HCEC 1CT (cell line): ENCODE results near the gene ARID2.
A peak's percentile ranks its signal among the peaks of the same experiment; 100 is the strongest.

Experiments used
- DNase-seq: peaks from one replicate; pipeline ENCODE4 v3.0.0-alpha.2; 2017

The ARID2 gene, protein sequence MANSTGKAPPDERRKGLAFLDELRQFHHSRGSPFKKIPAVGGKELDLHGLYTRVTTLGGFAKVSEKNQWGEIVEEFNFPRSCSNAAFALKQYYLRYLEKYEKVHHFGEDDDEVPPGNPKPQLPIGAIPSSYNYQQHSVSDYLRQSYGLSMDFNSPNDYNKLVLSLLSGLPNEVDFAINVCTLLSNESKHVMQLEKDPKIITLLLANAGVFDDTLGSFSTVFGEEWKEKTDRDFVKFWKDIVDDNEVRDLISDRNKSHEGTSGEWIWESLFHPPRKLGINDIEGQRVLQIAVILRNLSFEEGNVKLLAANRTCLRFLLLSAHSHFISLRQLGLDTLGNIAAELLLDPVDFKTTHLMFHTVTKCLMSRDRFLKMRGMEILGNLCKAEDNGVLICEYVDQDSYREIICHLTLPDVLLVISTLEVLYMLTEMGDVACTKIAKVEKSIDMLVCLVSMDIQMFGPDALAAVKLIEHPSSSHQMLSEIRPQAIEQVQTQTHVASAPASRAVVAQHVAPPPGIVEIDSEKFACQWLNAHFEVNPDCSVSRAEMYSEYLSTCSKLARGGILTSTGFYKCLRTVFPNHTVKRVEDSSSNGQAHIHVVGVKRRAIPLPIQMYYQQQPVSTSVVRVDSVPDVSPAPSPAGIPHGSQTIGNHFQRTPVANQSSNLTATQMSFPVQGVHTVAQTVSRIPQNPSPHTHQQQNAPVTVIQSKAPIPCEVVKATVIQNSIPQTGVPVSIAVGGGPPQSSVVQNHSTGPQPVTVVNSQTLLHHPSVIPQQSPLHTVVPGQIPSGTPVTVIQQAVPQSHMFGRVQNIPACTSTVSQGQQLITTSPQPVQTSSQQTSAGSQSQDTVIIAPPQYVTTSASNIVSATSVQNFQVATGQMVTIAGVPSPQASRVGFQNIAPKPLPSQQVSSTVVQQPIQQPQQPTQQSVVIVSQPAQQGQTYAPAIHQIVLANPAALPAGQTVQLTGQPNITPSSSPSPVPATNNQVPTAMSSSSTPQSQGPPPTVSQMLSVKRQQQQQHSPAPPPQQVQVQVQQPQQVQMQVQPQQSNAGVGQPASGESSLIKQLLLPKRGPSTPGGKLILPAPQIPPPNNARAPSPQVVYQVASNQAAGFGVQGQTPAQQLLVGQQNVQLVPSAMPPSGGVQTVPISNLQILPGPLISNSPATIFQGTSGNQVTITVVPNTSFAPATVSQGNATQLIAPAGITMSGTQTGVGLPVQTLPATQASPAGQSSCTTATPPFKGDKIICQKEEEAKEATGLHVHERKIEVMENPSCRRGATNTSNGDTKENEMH (N-terminal part only)

DNA sequence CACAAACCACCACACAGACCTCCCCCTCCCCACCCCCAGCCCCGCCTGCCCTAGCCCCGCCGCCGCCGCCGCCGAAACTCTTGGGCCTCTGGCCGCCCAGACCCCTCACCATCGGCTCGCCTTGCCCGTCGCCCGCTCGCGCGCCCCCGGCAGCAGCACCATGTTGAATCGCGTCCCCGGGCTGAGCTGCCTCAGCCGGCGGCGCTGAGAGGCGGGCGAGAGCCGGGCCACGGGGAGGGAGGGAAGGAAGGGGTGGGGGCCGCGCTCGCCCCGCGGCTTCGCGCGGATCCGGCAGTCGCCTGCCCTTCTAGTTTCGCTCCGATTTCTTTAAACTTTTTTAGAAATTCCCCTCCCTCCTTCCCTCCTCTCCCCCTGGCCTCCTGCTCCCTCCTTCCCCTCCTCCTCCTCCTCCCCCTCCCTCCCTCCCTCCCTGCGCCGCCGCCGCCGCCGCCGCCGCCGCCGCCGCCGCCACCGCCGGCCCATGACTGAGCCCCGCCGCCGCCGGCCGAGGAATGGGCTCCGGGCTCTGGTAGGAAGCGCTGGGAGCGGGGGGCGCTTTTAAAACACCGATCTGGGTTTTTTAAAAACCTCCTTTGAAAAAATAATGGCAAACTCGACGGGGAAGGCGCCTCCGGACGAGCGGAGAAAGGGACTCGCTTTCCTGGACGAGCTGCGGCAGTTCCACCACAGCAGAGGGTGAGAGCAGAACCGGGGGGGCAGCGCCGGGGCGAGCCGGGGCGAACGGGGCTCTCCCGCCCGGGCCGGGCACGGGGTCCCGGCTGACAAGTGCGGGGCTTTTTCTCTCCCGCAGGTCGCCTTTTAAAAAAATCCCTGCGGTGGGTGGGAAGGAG lies at the start of gene ARID2:
TSS of gene ARID2 (plus strand) at position 474 of the 851 bp plus-strand sequence. CDS start at position 605, 131 bp downstream.
- DNase-seq: peak; percentile 59

DNA sequence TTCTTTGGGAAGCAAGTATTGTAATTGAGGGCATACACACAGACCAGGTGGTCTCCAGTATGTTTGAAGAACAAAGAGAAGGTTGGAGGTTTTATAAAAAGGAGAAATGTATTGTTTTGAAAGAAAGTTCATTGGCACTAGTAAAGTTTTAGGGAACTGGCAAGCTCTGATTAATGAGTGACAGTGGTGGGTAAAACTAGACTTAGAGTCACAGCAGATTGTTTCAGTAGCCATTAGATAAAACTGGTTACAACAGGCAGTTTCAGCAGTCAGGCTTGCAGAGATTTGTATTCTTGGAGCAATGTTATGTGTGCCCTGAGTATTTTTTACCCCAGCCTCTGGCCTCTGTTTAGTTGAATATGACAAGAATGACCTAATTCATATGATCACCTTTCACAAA lies 49.1 kb upstream of the ARID2 start:
- DNase-seq: no peak

DNA sequence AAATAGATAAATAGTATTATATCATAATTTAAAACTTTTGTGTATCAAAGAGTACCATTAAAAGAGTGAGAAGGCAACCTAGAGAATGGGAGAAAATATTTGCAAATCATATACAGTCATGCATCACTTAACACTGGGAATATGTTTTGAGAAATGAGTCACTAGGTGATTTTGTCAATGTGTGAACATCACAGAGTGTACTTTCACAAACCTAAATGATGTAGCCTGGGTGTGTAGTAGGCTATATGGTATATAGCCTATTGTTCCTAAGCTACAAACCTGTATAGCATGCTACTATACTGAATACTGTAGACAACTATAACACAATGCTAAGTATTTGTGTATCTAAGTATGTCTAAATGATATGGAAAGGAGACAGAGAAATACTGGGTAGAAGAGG lies 48.0 kb upstream of the ARID2 start:
- DNase-seq: no peak

DNA sequence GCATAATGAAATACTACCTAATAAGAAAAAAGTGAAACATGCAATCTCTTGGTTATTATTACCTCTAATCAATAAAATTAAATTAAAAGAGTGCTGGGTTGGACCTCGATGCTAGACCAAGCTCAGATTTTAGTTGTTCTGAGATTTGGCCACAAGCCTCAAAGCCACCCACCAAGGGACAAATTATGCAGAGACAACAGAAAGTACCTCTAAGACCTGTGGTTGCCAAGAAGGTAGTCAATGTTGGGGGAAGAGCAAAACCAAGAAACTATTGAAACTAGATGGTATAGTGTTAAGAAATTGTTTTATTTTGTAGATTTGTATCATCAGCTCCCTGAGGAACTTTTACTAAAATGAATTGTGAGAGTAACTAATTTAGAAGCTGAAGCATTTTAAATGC lies 43.8 kb upstream of the ARID2 start:
- DNase-seq: no peak

DNA sequence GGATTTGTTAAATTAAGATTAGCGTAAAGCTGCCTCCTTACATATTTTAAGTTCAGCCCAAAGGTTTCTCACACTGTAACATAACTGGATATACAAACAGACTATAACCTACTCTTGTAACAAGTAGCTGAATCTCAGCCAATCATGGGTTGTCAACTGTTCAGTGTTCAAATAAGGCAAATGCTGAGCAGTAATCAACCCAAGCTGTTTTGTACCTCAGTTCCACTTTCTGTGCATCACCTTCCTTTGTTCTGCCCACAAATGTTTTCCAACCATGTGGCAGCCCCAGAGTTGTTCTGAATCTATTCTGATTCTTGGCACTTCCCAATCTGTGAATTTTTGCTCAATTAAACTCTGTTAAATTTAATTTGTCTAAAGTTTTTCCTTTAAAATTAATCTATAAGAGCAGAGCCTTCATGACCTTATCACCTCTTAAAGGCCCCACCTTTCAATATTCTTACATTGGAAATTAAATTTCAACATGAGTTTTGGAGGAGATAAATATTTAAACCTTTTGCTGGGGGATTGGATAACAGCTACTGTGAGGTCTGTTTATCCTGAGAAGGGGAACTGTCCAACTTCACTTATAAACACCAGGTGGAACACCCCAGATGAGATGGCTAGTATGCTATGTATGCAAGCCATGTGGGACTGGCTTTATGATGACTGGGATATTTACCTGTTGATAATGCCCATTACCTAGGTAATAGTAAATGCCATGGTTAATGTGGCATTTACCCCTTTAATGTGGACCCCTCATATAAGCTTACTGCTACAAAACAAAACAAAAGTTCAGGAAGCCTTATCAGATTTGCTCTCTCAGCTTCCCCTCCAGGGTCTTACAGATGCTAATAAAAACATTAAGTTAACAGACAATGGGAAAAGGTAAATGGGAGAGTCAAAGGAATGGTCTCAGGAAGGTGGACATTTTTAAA lies 42.2 kb upstream of the ARID2 start:
- DNase-seq: no peak

DNA sequence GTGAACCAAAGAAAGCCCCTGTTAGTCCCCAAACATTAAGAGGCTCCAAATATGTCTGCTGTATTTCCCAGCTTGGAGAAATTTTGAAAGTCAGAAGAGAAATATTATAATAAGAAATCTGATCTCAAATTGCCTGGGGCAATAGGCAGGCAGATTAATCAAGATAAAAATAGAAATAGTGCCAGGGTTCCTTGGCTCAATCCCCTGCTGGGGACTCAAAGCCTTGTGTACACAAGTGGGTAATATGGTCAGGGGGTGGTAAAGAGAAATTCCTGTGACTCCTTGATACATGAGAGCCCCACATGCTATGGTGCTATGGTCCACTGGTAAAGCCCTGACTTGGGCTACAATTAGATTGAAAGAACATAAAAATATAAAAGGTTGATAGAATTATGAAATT lies 41.3 kb upstream of the ARID2 start:
- DNase-seq: no peak

DNA sequence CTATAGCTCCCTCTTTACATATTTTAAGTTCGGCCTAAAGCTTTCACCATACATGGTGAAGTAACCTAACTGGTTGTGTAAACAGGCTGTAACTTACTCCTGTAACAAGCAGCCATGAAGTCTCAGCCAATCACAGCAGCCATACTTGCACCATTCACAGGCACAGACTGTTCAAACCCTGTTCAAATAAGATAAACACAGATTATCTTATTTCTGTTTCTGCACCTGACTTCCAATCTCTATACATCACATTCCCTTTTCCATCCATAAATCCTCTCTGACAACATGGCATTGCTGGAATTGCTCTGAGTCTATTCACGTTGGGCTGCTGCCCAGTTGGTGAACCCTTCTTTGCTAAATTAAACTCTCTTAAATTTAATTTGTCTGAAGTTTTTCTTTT lies 34.5 kb upstream of the ARID2 start:
- DNase-seq: no peak

DNA sequence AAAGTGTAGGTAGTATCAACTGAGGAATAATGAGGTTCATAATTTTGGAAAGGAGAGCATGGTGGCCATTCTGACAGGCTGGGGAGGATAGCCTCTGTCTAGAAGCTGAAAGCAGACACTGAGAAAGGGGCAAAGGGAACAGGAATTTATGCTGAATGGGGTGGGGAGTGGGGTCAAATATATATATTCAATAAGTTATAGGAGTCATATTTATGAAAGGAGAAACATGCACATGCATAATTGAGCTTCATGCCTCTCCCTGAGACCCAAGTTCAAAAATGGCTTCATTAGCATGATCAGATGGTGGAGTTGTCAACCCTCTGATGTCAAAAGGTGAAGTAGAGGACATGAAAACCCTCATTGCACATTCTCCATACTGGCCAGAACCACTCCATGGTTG lies 33.9 kb upstream of the ARID2 start:
- no peak for DNase-seq

DNA sequence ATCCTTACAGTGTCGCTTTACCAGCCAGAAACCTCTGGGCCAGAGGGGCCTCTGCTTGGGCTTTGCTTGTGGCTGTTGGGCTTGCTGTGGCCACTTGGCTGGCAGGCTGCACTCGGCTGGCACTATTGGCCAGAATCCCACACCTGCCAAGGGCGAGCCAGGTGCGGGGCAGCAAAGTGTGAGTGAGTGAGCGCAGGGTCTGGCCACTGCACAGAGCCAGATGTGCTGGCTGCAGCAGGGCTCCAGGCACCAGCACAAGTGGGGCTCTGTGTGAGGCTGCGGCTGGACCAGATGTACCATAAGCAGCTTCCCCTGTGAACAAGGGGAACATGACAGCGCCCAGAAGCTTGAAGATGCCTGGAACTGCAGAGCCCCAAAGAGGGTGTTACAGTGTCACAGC lies 33.5 kb upstream of the ARID2 start:
- DNase-seq: no peak

DNA sequence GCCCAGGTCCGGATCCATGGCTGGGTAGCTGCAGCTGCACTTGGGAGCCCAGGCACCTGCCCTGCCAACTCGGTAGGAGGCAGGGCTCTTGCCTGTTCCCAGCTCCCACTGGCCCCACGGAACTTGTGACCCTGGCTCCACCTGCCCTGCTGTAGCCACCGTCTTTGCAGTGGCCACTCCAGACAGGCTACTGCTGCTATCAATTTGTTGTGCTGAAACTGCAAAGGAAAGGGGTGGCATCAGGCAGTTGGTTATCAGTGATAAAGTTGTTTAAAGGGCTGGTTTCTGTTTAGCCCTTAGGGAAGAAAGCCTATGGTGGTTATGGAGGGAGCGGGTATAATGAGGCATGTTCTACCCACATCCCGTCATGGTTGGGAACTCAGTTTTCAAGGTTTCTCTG lies 32.1 kb upstream of the ARID2 start:
- no peak for DNase-seq

DNA sequence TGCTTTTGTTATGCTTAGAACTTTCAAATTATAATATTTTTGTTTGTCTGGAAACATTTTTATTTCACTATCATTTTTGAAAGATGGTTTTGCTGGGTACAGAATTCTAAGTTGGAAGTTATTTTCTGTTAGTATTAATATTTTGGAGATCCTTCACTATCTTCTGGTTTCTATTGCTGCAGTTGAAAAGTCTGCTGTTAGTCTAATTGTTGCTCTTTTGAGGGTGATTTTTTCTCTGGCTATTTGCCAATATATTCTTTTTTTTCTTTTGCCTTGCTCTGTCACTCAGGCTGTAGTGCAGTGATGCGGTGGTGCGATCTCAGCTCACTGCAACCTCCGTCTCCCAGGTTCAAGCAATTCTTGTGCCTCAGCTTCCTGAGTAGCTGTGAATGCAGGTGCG lies 28.2 kb upstream of the ARID2 start:
- no peak for DNase-seq

DNA sequence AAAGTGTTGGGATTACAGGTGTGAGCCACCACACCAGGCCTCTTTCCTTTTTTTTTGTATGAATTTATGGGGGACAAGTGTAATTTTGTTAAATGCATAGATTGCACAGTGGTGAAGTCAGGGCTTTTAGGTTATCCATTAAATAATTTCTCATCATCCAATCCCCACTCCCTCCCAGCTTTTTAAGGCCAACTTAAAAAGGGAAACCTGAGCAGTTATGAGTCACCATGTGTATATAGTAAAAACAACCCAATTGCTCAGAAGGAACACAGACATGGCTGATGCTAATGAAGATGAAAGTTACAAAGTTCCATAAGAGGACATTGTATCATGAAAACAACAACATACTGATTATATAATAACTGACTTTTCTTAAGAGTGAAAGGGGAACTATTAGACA lies 25.6 kb upstream of the ARID2 start:
- DNase-seq: peak; percentile 57

DNA sequence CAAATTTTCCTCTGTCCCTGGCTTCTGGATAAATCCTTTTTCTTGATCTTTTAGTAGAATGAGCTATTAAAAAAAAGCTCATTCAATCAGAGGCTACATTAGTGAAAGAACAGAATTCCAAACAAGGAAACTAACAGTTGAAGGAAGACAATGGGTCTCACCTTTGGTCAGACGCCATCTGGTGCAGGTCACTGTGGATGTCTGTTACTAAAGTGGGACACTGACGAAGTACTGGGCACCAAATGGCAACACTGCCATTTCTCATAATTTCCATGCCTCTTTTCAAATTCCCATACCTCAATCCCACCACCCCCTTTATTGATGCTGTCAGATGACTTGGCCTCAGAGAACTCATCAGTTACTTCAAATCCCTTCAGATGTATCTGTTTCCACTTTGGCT lies 24.5 kb upstream of the ARID2 start:
- no peak for DNase-seq

DNA sequence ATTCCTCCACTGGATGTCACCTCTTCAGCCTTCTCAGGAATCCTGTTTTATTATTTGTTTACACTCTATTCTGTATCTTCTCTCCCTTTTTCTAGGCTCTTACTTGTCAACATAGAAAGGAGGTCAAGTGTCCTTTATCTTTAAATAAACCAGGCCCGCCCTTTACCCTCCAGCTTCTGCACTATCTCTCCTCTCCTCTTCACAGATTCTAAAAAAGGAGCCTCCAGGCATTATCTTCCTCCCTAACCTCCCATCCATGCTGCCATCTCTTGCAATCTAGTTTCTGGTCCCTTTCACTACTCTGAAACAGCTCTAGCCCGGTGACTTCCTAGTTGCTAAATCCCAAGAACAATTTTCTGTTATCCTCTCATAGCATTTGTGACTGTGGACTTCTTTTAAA lies 24.1 kb upstream of the ARID2 start:
- no peak for DNase-seq

DNA sequence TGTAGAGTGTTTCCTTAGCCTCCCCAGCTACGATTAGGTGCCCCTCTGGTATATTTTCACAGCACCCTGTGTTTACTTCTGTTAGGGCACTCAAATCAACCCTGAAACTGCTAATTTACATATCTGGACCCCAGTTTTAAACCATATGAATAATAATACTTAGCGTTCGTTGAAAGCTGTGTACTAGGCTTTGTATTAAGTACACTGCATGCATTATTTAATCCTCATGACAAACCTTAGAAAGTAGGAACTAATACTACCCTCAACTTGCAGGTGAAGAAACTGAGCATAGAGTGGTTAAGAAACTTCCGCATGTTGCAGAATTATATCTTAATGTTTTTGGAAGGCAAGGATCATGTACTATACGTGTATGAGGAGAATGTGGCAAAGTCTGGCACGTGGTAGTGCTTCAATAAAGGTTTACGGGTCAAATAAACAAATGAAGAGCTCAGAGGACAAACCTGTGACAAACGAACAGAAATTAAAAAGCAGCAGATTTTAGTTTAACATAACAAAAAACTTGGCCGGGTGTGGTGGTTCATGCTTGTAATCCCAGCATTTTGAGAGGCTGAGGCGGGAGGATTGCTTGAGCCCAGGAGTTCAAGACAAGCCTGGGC lies 22.2 kb upstream of the ARID2 start:
- DNase-seq: no peak

DNA sequence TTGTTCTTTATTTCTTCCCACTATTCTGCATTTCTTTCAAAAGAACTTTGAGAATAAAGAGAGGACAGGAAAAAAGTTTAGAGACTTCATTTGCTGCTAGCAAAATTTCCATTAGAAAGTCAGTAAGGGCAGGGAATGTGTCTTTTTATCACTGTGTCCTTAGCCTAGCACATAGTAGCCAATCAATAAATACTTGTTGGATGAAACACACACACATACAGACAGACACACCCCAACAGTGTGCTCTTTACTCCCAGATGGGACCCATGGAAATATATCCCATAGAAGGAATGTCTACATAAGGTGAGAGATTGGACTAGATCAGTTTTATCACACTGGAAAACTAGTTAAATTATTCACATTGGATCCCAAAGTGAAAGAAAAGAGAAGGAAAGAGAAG lies 21.1 kb upstream of the ARID2 start:
- DNase-seq: no peak

DNA sequence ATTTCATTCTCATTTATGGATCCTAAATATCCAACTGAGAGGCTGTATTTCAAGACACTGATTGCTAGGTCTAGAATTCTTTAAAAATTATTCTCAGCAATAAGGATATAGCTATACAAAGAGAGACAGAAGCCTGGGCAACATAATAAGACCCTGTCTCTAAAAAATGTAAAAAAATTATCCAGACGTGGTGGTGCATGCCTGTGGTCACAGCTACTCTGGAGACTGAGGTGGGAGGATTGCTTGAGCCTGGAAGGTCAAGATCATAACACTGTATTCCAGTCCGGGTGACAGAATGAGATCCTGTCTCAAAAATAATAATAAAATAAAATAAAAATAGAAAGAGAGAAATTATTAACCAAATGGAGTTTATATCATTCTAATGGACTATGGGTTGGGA lies 20.6 kb upstream of the ARID2 start:
- DNase-seq: no peak

DNA sequence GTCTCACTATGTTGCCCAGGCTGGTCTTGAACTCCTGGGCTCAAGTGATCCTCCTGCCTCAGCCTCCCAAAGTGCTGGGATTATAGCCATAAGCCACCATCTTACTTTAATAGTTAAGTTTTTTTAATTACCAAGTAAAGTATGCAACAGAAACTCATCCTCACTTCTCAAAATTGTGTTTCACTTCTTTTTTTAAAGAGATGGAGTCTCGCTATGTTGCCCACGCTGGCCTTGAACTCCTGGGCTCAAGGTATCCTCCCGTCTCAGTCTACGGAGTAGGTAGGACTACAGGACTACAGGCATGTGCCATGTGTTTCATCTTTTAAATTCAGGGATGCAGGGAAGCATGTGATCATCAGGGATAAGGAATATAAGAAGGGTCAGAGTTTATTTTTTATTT lies 17.2 kb upstream of the ARID2 start:
- no peak for DNase-seq

DNA sequence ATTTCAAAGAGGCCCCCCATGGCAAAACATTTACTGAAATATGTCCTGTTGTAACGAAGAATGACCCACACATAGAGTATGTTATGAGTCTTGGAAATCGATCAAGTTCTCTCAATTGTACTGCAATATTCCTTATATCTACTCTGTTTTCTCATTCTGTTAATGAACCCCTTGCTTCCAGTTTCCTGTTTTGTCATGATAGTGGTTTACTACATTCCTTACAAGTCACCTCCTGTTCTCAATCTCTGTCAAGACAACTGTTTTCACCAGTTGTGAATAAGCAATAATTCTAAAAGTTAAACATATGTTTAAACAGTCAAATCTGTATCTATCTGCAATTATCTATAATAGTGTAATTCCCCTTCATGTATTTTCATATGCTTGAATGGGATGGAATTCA lies 16.4 kb upstream of the ARID2 start:
- DNase-seq: peak; percentile 64

DNA sequence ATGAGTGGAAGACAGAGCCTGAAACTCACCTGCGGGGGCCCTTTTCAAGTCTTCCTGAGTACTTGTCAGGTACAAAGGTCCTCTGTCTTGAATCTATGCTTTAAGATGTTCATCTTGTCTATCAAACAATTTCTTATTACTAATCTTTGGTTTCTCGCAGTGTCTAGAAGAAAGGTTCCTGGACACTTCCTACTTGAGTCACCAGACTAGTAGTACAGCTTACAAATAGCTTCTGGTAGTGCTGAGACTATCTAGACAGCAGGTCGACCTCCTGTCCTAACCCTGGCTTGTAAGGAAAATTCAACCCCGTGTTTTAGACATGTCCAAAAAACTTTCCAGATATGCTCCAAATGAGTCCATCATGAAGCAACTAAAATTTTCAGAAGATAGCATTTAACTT lies 11.2 kb upstream of the ARID2 start:
- DNase-seq: no peak

DNA sequence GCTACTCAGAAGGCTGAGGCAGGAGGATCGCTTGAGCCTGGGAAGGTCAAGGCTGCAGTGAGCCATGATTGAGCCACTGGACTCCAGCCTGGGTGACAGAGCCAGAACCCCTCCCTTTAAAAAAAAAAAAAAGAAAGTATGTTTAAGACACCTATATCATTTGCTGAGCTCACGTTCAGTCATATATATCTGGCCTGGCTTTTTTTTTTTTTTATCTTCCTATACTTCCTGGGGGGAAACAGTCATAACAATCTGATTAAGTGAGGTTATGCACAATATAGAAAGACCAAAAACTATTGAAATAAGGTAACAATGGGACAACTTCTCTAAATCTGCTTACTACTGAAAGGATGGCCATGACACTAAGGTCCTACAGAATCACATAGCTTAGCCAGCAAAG lies 9.4 kb upstream of the ARID2 start:
- no peak for DNase-seq
